K562 (cell line): ENCODE measurements around the gene KCND2. TPM values are rescaled to one million over a fixed set of nuclear protein-coding genes. Genes with fewer than 3 reads are reported as not detected.

Experiments used
- ATAC-seq: fragments of 200-7000 bp; cut with Tn5 transposase; 3 replicates; pipeline ENCODE4 v1.9.1; 2020; ENCODE audit warnings: moderate library complexity
- BruUV-seq: library from RNA; stranded (reverse); fragments of 400-500 nt; replicated peaks from 2 replicates; lab custom pipeline; 2021; lab: Mats Ljungman, UMichigan
- CTCF ChIA-PET: fragments of 300-600 bp; formaldehyde crosslinking; extraction: SDS; loops from one replicate; lab custom pipeline; 2021; ENCODE audit warnings: low intra/inter-chr PET ratio; lab: Yijun Ruan, JAX
- POLR2A ChIA-PET: fragments of 300-600, 350-650 bp; sonication (Branson Sonifier 250); formaldehyde crosslinking; extraction: SDS; loops from one replicate; lab custom pipeline; 2021; ENCODE audit warnings: antibody characterized with exemption, inconsistent platforms; lab: Yijun Ruan, JAX
- DNase-seq, 4 experiments: peaks; one replicate each; pipeline versions ENCODE4 v3.0.0 to v3.0.0-alpha.2; 2011 to 2018; ENCODE audit warnings: low spot score in 3 of 4, mixed read lengths in 3 of 4; ENCODE audit errors: extremely low read depth in 1 of 4
- FAIRE-seq: peaks from 2 replicates; lab custom pipeline; 2011; peaks lifted over from hg19 to GRCh38; lab: Jason Lieb, UNC
- H2AFZ ChIP-seq: 2 replicates; pipeline ENCODE4 v1.6.0; 2011; ENCODE audit warnings: low read depth, low read length, control low read depth, inconsistent platforms
- H3K27ac ChIP-seq: fragments of 200-600 bp; 3 replicates; pipeline ENCODE4 v1.8.0; 2011; ENCODE audit warnings: low read depth, mild to moderate bottlenecking, control low read depth, inconsistent platforms, low read length, moderate library complexity, mixed read lengths; ENCODE audit errors: extremely low read depth
- H3K27me3 ChIP-seq, 2 experiments: fragments of 300-600 bp in 1 of 2; 2 replicates in 1 of 2; 3 replicates in 1 of 2; pipeline versions ENCODE4 v1.6.0 to v1.8.0; 2011; ENCODE audit warnings: inconsistent platforms in 2 of 2, low read length in 2 of 2, mild to moderate bottlenecking in 1 of 2, mixed read lengths in 1 of 2, moderate library complexity in 1 of 2; ENCODE audit not compliant: control insufficient read depth in 2 of 2, insufficient read depth in 2 of 2
- H3K36me3 ChIP-seq: fragments of 300-600 bp; 3 replicates; pipeline ENCODE4 v1.8.0; 2011; ENCODE audit warnings: mild to moderate bottlenecking, low read length, inconsistent platforms; ENCODE audit not compliant: control insufficient read depth, insufficient read depth
- H3K4me1 ChIP-seq, 2 experiments: fragments of 200-600 bp in 1 of 2; replicated peaks in 1 of 2; 2 replicates in 1 of 2; 3 replicates in 1 of 2; pipeline versions ENCODE4 v1.5.1 to v1.8.0; 2011; ENCODE audit warnings: inconsistent platforms in 2 of 2, low read length in 2 of 2, mild to moderate bottlenecking in 1 of 2, mixed read lengths in 1 of 2, moderate library complexity in 1 of 2; ENCODE audit not compliant: control insufficient read depth in 2 of 2, insufficient read depth in 2 of 2
- H3K4me2 ChIP-seq: 2 replicates; pipeline ENCODE4 v1.6.1; 2011; ENCODE audit warnings: low read length, control low read depth, inconsistent platforms, mixed read lengths; ENCODE audit not compliant: insufficient read depth
- H3K4me3 ChIP-seq: fragments of 200-600 bp; sonication (generic), shearing (Covaris generic); 2 replicates; pipeline ENCODE4 v1.5.1; 2016; ENCODE audit warnings: control low read depth, inconsistent platforms
- H3K79me2 ChIP-seq: fragments of 200-600 bp; 3 replicates; pipeline ENCODE4 v1.8.0; 2011; ENCODE audit warnings: low read length, inconsistent platforms; ENCODE audit not compliant: control insufficient read depth, insufficient read depth
- H3K9ac ChIP-seq, 2 experiments: 2 replicates each; pipeline versions ENCODE4 v1.6.0 to v1.6.1; 2011; ENCODE audit warnings: low read depth in 2 of 2, low read length in 2 of 2, control low read depth in 1 of 2, inconsistent platforms in 1 of 2, mild to moderate bottlenecking in 1 of 2, mixed read lengths in 1 of 2; ENCODE audit not compliant: insufficient read depth in 1 of 2
- H3K9me1 ChIP-seq: one replicate; pipeline ENCODE4 v1.6.0; 2011; ENCODE audit warnings: inconsistent platforms, mild to moderate bottlenecking, low read length, moderate library complexity; ENCODE audit not compliant: control insufficient read depth, insufficient read depth
- H3K9me3 ChIP-seq: replicated peaks from 2 replicates; pipeline ENCODE4 v1.5.1; 2011; ENCODE audit warnings: low read depth, low read length, inconsistent platforms; ENCODE audit not compliant: control insufficient read depth, insufficient read depth
- H4K20me1 ChIP-seq: replicated peaks from 2 replicates; pipeline ENCODE4 v1.6.1; 2011; ENCODE audit warnings: low read length, inconsistent platforms, mixed read lengths; ENCODE audit not compliant: control insufficient read depth, insufficient read depth
- ETS2 ChIP-seq: IDR thresholded peaks from 2 replicates; pipeline ENCODE4 v1.6.1; 2016; ENCODE audit warnings: borderline replicate concordance, missing genetic modification characterization, mild to moderate bottlenecking, moderate library complexity, missing compliant biosample characterization; ENCODE audit not compliant: poor library complexity, severe bottlenecking
- FOXM1 ChIP-seq, 2 experiments: fragments of 450-650 bp in 1 of 2; sonication (generic) in 1 of 2; formaldehyde crosslinking in 1 of 2; IDR thresholded peaks; 2 replicates each; pipeline versions ENCODE4 v1.6.1 to v1.9.0; 2017 to 2022; ENCODE audit warnings: low read depth in 2 of 2, mild to moderate bottlenecking in 2 of 2, missing genetic modification reagents in 1 of 2, moderate library complexity in 1 of 2
- KLF16 ChIP-seq: IDR thresholded peaks from 2 replicates; pipeline ENCODE4 v1.6.1; 2016; ENCODE audit warnings: antibody characterized with exemption
- POLR3A ChIP-seq: IDR thresholded peaks from 2 replicates; pipeline ENCODE4 v1.6.1; 2011; ENCODE audit warnings: borderline replicate concordance, mild to moderate bottlenecking, moderate library complexity; ENCODE audit not compliant: insufficient read length, insufficient read depth; ENCODE audit errors: extremely low read depth
- SREBF2 ChIP-seq: sonication (generic); formaldehyde crosslinking; IDR thresholded peaks from 2 replicates; pipeline ENCODE4 v1.4.0; 2020; ENCODE audit warnings: mild to moderate bottlenecking, missing genetic modification reagents
- TSHZ1 ChIP-seq: fragments of 250-450 bp; sonication (Bioruptor Pico); IDR thresholded peaks from 2 replicates; pipeline ENCODE4 v1.4.0; 2020; ENCODE audit warnings: mild to moderate bottlenecking, moderate library complexity
- WGBS: fragments of 100-300 bp; shearing (Covaris generic); methylation state at CpG from one replicate; pipeline ENCODE4 v1.1.6; 2016; ENCODE audit warnings: low coverage, mixed read lengths; ENCODE audit not compliant: insufficient coverage; ENCODE audit errors: missing lambda C conversion rate; 5-methylcytosine and 5-hydroxymethylcytosine counted together
- in situ Hi-C: fragments of 300-500 bp; cut with MboI; formaldehyde crosslinking; loops from 4 replicates; pipeline ENCODE4 v1.15.0; 2018; ENCODE audit warnings: inconsistent platforms, mixed read lengths
- intact Hi-C: fragments of 100-400 bp; cut with micrococcal nuclease; formaldehyde crosslinking; loops from 2 replicates; pipeline ENCODE4 v1.14.2; 2022
- polyA plus RNA-seq, 8 experiments: library from polyadenylated mRNA; depleted of rRNA in 4 of 8; stranded (reverse) in 5 of 8; unstranded in 3 of 8; fragments of >200 nt; fragmentation: Nextera tagmentation in 2 of 8; fragmentation: Illumina TruSeq in 1 of 8; extraction: Ambion mirVana in 2 of 8; extraction: Trizol in 1 of 8; gene quantifications; 2 replicates each; pipeline versions ENCODE4 v1.2.1 to v1.2.3, GENCODE V29; 2011 to 2014; ENCODE audit warnings: inconsistent platforms in 1 of 8, missing spikeins in 1 of 8
- total RNA-seq, 7 experiments: library from RNA; depleted of rRNA in 6 of 7; stranded (reverse); fragments of >200 nt in 6 of 7; fragmentation: Illumina TruSeq in 2 of 7; extraction: Trizol in 2 of 7; gene quantifications; 2 replicates each; pipeline versions ENCODE4 v1.2.1 to v1.2.3, GENCODE V29; 2011 to 2021; ENCODE audit warnings: low replicate concordance in 1 of 7

The KCND2 gene
- total and polyA plus RNA-seq, 9 of the 15 experiments (the other 6 are each of a cell fraction or from before 2014, with no cell fraction given): 0.03 to 0.12 TPM; not detected in 7

- TF ChIP-seq TSHZ1 (CRISPR knock-in tag) (no peak), ETS2 (tag) (no peak), POLR3A (no peak), FOXM1 (IDR thresholded peaks at IDR 0.05; ENCODE audit: low read depth) (no peak), FOXM1 (CRISPR knock-in tag; IDR thresholded peaks at IDR 0.05; ENCODE audit: low read depth) (no peak)
These were observed 451.5 kb downstream of the KCND2 start (continued) for GRCh38 chr7:120724448-120724847.

GRCh38 chr7:120724955-120725354 is 452.0 kb downstream of the KCND2 start:
- WGBS: 2% methylated on average over 2 of the region's 2 CpGs
- ChIA-PET CTCF (interaction anchor here (0.6 kb wide), 1 partner anchor 122 kb away, joined by 3 read pairs; no protein-coding TSS in a partner anchor), POLR2A (interaction anchor here (0.7 kb wide), 1 partner anchor 30 kb away, joined by 3 read pairs; no protein-coding TSS in a partner anchor)
- TF ChIP-seq KLF16 (no peak), SREBF2 (no peak)
- H3K79me2 ChIP-seq: no peaks in the 10 kb centered on the region
- H3K36me3 ChIP-seq: no peaks in the 10 kb centered on the region
- no peak overlapping the region for H2AFZ ChIP-seq
- FAIRE-seq (no peak), ATAC-seq (no peak), DNase-seq (no peak)
- H3K4me1 ChIP-seq: no peaks in the 10 kb centered on the region
- no peaks in the 10 kb centered on the region for H3K9me1 ChIP-seq
- in situ Hi-C loops: no loop called here
- no peak overlapping the region for H3K4me3 ChIP-seq
- no peak overlapping the region for H3K9ac ChIP-seq
- BruUV-seq: no TSS peak
- no peak overlapping the region for H3K27ac ChIP-seq
- intact Hi-C loops: loop anchor here (1.0 to 10.0 kb wide), 2 partner anchors 450 to 1455 kb away; partner anchors contain the start of gene KCND2
- no peak overlapping the region for H3K4me2 ChIP-seq
- H4K20me1 ChIP-seq: no peaks in the 10 kb centered on the region
- no peaks in the 10 kb centered on the region for H3K9me3 ChIP-seq
- no peaks in the 10 kb centered on the region for H3K27me3 ChIP-seq
